HG03097 (cell line): ENCODE results near the gene ITGB1.
"Not testable (repeated sequence)": the region's sequence is repeated elsewhere in the genome, so short reads cannot be mapped to it uniquely, and the experiment has no call there.

ENCODE experiments used
- ATAC-seq: cut with Tn5 transposase; IDR thresholded peaks from one replicate; pipeline ENCODE4 v1.9.1; 2021; ENCODE audit not compliant: unreplicated experiment, low FRiP score

Gene ITGB1

DNA sequence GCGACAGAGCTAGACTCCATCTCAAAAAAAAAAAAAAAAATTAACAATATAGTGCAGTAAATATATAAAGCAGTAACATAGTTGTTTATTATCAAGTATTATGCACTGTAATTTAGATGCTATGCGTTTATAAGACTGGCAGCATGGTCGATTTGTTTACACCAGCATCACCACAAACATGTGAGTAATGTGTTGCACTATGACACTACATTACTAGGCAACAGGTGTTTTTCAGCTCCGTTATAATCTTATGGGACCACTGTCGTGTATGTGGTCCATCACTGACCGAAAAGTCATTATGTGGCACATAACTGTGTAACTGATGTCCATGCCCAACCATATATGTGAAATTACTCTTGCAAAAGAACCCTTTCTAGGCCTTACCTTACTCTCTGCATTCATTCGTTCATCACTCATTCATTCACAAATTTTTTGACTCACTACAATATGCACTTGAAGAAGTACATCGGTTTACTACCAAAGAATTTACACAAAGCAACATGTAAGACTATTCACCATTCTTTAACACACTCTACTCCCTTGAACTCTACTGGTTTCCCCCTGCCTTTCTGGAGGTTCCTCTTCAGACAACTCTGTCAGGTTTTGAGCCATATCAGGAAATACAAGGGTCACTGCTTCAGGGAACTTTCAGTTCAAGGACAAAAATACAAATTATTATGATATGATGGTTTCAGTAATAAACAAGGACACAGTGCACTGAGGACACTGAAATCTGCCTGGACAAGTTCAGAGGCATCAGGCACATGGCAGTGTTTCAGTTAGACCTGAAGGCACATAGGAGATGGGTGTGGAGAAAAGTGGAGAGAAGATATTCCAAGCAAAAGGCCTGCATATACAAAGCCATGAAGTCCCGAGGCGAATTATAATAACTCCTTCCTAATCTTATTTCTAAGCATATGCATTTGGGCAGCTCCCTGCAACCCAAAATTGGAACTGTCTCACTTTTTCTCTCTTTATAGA is 17.4 kb downstream of the ITGB1 start:
- no peak for ATAC-seq

DNA sequence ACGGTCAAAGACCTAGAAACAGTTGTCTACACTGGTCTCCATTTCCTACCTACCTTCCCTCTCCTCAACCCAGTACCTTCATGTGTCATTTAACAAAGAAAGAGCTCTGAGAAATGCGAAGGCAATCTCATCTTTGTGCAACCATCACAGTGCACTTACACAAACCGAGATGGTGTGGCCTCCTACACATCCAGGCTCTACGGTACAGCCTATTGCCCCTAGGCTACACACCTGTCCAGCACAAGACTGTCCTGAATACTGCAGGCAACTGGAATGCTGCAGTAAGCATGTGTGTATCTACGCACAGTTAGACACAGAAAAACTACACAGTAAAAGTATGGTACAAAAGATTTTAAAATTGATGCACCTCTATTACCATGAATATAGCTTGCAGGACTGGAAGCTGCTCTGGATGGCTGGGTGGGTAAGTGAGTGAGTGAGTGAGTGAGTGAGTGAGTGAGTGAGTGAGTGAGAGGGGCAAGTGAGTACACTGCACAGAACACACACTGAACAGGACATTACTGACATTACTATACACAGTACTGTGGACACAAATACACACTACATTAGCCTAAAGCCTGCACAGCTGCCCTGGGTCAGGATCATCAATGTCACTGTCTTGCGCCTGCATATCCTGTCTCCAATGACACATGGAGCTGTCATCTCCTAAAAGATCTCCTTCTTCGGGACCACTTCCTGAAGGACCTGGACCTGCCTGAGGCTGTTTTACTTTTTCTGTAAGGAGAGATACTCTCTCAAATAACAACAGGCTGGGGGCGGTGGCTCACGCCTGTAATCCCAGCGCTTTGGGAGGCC is 18.5 kb downstream of the ITGB1 start:
- no peak for ATAC-seq

DNA sequence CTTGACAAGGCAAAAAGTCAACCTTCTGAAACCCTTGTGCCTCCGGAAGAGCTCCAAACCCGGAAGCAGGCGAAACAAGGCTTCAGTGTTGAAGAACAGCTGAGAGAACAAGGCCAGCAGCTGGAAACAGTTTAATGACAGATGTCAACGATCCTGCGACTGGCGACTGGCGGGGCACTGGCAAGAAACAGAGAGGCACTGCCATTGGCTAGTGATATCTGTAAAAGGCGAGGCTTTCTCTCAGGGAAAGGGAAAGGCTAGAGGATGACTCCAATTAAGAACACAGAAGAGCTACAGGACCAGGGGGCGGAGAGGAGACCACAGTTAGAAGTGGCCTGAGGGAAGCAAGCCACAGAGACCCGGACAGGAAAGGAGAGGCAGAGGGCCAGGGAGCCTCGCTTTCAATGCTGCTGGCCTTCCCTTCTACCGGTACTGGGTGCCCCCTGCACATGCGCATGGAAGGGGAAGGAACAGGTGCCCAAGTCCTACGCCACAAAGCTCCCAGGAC is 19.4 kb downstream of the ITGB1 start:
- ATAC-seq: no peak

DNA sequence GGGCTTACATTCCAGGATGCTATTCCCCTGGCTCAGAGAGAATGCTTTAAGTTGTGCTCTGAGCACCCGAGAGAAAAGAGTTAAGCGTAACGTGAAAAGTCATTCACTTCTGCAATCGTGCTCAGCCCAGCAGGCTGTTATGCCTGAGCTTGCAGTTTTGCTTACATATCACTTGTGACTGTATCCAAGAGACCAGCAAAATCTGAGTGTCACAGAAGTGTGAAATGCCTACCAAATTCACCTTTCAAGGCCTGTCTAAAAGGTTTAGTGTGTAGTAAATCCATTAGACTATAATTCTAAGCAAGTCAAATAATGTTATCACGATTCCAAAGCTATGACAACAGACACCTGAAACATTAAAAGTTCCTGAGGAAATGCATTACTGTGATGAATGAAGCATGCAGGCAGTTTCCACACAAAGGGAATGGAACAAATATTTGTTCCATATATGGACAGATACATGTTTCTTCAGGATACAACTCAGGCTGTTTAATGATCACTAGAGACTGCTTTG is 20.1 kb downstream of the ITGB1 start:
- ATAC-seq: no peak

DNA sequence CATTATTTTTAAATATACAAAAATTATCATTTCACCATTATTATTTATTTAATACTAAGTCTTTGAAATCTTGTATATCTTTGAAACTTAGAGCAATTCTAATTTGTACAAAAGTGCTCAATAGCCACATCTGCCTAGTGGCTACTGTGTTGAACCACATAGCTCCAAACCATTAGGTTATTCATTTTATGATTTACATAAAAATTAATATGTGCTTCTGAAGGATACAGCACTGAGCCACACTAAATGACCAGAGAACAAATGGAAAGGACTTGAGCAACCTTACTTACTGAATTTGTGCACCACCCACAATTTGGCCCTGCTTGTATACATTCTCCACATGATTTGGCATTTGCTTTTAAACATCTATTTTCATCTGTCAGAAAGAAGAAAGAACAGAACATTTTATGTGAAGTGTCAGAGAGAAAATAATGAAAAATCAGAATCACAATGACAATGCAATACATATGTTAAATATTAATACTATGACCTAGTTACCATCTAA is 25.8 kb downstream of the ITGB1 start:
- ATAC-seq: no peak

DNA sequence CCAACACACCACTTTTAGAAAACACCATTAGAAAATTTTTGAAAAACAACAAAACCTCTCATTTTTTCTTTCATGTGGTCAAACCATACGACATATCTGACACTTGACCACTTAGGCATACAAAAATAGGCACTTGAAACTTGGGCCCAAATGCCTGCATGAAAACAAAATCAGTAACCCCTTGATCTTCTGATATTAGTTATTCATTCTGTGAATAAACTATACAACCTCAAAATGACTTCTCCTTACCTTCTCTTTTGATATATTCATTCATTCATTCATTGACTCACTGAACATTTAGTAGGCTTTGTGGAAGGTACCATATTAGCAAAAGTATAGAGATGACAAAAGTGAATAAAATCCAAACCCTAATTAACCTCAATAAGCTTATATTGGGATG is 26.4 kb downstream of the ITGB1 start:
- no peak for ATAC-seq

DNA sequence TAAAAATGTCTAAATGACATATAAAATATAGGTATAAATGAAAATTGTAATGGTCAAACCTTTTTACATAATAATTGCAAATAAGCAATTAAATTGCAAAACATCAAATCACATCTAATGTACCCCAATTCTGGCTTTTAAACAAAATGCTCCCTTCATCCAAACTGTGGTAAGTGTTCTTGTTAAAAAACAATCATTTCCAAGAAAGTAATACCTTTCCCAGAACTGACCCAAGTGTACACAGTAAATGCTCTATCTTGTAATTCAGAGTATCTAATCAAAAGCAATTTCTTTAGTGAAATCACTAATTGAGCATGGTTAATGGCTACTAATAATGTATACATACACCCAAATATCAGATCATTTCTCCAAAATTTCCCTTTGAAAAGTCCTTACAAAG is 28.0 kb downstream of the ITGB1 start:
- ATAC-seq: no peak

DNA sequence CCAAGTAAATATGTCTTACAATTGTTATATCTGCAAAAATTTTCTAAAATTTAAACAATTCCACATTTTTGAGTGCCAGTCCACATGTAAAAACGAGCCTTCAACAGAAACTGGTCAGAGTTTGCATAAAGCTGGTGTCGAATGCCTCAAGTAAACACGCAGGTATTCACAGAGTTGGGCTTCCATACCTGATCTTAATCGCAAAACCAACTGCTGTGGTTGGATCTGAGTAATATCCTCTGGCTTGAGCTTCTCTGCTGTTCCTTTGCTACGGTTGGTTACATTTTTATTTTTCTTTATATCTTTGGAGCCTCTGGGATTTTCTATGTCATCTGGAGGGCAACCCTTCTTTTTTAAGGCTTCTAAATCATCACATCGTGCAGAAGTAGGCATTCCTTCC is 28.4 kb downstream of the ITGB1 start:
- no peak for ATAC-seq

DNA sequence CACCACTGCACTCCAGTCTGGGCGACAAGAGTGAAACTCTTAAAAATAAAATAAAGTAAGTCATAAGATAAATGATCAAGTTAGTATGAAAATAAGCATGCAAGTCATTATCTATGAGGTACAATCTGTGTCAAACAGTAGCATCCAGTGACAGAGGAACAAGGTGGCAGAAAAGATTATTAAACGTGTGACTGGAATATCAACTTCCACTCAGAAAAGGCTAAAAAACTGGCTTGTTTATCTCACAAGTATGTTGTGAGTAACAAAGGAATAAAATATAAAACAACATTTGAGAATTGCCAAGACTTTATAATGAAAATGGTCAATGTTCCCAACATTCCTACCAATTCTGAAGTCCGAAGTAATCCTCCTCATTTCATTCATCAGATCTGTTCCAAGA is 30.3 kb downstream of the ITGB1 start:
- no peak for ATAC-seq

DNA sequence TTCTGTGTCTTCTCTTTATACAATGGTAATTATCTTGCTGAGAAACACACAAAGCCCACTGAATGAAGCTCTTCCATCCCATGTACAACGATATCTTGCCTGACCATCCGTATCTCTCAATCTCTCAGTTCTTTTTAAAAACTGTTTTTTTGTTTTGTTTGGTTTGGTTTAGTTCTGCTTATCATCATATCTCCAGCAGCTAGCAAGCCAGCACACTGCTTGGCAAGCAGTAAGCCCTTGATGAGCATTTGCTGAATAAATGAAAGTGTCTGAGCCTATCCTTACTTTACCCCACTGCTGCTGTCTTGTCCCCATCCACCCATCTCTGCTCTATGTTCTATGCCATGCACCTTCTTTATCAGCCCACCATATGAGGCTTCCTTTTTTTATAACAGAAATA is 34.2 kb downstream of the ITGB1 start:
- ATAC-seq: no peak

DNA sequence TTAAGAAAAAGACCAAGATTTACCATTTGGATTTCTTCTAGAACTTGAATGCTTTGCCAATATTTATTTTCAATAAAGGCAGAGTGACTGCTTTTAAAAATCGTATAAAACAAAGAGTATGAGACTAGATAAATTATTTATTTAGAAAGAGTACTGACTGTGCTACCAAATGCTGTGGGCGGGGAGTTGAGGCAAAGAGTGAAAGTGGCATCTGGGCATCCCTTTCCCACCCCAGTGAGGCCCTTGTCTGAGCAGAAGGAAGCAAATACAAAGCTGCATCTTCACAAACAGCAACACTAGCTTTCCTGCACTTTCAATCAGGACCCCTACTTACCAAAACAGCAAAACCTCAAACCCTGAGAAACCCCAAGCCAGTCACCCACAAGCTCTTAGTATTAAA is 34.9 kb downstream of the ITGB1 start:
- ATAC-seq: no peak

DNA sequence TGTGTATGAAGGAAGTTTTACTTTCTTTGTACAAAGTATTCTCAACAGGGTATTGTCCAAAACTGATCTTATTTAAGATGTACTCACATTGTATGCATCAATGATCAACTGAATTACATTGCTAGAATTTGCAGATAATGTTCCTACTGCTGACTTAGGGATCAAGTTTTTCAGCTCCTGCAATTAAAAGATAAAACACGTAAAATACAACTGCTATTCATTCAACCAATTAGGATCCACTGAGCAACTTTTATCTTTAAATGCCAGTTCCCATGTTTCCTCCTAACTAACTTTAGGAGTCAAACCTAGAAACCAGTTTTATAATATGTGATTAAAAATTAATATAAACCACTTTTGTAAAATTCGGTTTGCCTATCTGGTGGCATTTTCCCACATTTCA is 35.9 kb downstream of the ITGB1 start:
- ATAC-seq: no peak

DNA sequence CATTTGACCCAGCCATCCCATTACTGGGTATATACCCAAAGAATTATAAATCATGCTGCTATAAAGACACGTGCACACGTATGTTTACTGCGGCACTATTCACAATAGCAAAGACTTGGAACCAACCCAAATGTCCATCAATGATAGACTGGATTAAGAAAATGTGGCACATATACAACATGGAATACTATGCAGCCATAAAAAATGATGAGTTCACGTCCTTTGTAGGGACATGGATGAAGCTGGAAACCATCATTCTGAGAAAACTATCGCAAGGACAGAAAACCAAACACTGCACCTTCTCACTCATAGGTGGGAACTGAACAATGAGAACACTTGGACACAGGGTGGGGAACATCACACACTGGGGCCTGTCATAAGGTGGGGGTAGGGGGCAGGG is 40.2 kb downstream of the ITGB1 start:
- ATAC-seq: not testable (repeated sequence)

DNA sequence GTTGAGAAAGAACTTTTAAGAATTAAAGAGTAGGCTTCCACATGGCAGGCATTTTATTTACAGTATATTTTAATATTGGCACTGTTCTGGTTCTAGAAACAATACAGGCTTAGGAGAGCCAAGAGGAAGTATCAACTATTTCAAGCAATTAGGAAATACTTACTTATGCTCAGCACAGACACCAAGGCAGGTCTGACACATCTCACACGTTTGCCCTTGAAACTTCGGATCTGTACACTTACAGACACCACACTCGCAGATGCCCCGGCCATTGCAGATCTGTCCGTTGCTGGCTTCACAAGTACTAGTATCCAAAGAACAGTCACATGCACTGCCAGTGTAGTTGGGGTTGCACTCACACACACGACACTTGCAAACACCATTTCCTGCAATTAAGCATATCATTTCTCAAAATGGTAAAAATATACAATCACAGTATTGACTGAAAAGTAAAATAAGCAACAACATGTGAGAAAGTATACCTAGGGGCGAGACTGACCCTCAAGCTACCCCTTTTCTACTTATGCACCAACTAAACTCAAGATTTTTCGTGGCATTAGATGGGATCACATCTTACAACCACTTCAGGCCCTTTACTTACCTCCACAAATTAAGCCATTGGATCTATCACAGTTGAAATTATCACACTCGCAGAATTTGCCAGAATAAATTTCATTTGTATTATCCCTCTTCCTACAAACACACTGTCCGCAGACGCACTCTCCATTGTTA is 46.6 kb downstream of the ITGB1 start:
- ATAC-seq: no peak

DNA sequence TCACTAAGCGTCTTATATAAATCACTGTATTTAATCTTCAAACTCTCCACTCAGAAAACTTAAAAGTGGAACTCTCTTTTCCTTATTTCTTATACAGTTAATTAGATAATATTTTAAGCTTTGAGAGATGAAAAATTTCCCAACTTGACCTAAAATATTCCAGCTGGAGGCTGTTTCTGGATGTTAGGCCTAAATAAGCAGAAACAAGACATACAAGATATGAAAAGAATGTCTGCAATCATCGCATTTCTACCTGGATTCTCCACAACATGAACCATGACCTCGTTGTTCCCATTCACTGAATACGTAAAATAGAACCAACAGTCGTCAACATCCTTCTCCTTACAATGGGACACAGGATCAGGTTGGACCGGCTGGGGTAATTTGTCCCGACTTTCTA is 48.1 kb downstream of the ITGB1 start:
- ATAC-seq: not testable (repeated sequence)

DNA sequence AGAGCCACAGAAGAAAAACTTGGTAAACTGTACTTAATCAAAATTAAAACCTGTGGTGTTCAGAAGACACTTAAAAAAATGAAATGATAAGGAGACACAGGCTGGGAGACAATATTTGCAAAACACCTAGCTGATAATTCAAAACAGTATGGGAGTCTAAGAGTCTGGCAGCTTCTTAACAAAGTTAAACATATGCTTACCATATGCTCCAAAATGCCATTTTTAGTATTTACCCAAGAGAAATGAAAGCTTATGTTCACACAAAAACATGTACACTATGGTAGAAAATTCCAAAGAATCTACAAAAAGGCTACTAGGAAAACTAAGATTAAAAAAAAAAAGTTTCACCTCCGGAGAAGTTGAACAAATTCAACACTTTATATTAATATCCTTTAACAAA is 48.6 kb downstream of the ITGB1 start:
- ATAC-seq: no peak

DNA sequence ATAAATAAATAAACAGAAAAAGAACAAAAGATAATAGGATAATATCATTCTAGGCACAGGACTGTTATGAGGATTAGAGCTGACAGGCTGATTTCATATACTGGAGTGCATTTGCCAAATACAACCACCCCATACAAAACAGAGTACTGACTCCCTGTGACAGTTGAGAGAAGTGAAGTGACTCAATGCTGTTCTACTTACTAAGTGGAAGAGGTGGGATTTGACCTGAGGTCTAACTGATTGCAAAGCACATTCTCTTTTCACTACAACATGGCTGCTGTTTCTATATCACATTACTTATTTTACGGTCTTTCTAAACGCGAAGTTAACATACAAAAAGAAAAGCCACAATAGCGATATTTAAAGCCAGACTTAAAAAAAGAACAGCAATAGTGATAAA is 51.4 kb downstream of the ITGB1 start:
- no peak for ATAC-seq

DNA sequence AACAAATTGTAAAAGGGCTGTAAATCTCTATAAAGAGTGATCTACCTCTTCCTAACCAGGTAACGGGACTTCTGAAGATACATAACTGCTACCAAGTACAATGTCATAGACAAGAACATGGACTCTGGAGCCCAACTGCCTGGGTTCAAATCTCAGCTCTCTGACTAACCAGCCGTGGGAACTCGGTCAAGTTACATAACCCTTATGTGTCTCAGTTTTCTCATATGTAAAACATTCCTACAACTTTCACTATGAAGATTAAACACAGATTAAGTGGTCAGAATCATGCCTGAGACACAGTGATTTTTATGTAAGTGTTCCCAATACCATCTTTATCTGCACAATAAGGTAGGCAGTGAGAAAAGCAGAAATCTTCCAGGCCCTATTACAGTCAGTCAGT is 52.6 kb downstream of the ITGB1 start:
- ATAC-seq: no peak

DNA sequence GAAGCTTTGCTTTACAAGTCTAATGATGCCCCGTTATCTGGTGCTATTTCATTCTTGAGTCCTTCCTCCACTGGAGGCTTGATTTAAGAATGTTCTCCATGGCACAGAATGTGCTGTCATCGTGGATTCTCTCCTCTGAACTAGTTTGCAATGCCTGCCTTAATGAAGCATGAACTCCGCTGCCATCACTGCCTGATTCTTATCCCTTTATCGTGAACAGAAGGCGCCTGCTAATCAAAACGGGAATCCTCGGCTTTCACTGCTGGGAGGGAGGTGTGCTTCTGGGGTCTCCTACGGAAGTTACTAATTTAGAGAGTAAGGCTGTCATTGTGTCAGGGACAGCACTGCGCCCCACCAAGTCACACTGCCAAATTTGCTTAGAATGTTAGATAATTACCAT is 56.2 kb downstream of the ITGB1 start:
- no peak for ATAC-seq

DNA sequence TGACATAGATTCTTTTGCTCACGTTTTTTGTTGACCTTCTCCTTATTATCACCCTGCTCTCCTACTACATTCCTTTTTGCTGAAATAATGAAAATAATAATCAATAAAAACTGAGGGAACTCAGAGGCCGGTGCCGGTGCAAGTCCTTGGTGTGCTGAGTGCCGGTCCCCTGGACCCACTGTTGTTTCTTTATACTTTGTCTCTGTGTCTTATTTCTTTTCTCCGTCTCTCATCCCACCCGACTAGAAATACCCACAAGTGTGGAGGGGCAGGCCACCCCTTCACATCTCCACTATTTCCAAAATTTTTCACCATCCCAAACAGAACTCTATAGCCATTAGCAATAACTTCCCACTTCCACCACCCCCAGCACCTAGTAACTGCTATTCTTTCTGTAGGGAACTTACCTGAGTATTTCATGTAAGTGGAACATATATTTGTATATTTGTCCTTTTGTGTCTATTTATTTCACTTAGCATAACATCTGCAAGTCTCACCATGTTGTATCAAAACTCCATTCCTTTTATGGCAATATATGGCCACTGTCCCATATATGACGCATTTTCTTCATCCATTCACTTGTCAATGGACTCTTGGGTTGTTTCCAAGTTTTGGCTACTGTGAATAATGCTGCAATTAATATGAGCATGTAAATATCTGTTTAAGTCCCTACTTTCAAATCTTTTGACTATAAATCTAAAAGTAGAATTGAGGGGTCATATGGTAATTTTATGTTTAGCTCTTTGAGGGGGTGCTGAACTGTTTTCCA is 62.6 kb downstream of the ITGB1 start:
- ATAC-seq: not testable (repeated sequence)
